Measurements from ENCODE around the gene RABEP2. TPM values are rescaled to one million over a fixed set of nuclear protein-coding genes. Genes with fewer than 3 reads are reported as not detected.

Gene RABEP2
- total RNA-seq, 1 donor = 31.5 TPM

GRCh38 chr16:28936784-28937155 lies 11.7 kb upstream of the RABEP2 start:
- no peaks in the 10 kb centered on the region for H3K27me3 ChIP-seq (ENCODE audit: insufficient read depth, low read length)
- no peak overlapping the region for H3K27ac ChIP-seq (ENCODE audit: low read depth, low read length)
- no peaks in the 10 kb centered on the region for H3K9me3 ChIP-seq (ENCODE audit: low read depth, low read length)
- H3K79me2 ChIP-seq (ENCODE audit: insufficient read depth, low read length) = no peaks in the 10 kb centered on the region
- peak overlapping the region; percentile 73 for H3K4me2 ChIP-seq (ENCODE audit: insufficient read depth, low read length)
- peaks cover 5% of the 10 kb centered on the region for H3K4me1 ChIP-seq (ENCODE audit: insufficient read depth, low read length)
- H4K20me1 ChIP-seq (ENCODE audit: insufficient read depth, low read length) = no peaks in the 10 kb centered on the region
- no peak for DNase-seq (ENCODE audit: insufficient read length, low spot score, missing footprints)
- H2AFZ ChIP-seq (ENCODE audit: low read length) = no peak overlapping the region
- no peak overlapping the region for H3K4me3 ChIP-seq (ENCODE audit: insufficient read depth, low read length)
- no peak for TF ChIP-seq CTCF (IDR thresholded peaks at IDR 0.05; ENCODE audit: extremely low read depth, low read depth, low read length)
- no peaks in the 10 kb centered on the region for H3K36me3 ChIP-seq (ENCODE audit: insufficient read depth, low read length)

- TF ChIP-seq CTCF (IDR thresholded peaks at IDR 0.05; ENCODE audit: extremely low read depth, low read depth, low read length) = no peak
- no peak overlapping the region for H3K27ac ChIP-seq (ENCODE audit: low read depth, low read length)
- no peaks in the 10 kb centered on the region for H4K20me1 ChIP-seq (ENCODE audit: insufficient read depth, low read length)
- no peaks in the 10 kb centered on the region for H3K36me3 ChIP-seq (ENCODE audit: insufficient read depth, low read length)
- H3K4me3 ChIP-seq (ENCODE audit: insufficient read depth, low read length) = peak overlapping the region; percentile 57
- peak overlapping the region; percentile 88 for H2AFZ ChIP-seq (ENCODE audit: low read length)
- H3K4me1 ChIP-seq (ENCODE audit: insufficient read depth, low read length) = peaks cover 5% of the 10 kb centered on the region
- H3K79me2 ChIP-seq (ENCODE audit: insufficient read depth, low read length) = no peaks in the 10 kb centered on the region
- peak overlapping the region; percentile 73 for H3K4me2 ChIP-seq (ENCODE audit: insufficient read depth, low read length)
- H3K27me3 ChIP-seq (ENCODE audit: insufficient read depth, low read length) = no peaks in the 10 kb centered on the region
- DNase-seq (ENCODE audit: insufficient read length, low spot score, missing footprints) = peak; percentile 96
- no peaks in the 10 kb centered on the region for H3K9me3 ChIP-seq (ENCODE audit: low read depth, low read length)
Measured at GRCh38 chr16:28935924-28936783, 11.1 kb upstream of the RABEP2 start.

GRCh38 chr16:28935346-28935745 lies 10.3 kb upstream of the RABEP2 start:
- peak; percentile 84 for DNase-seq (ENCODE audit: insufficient read length, low spot score, missing footprints)
- Histone ChIP-seq H3K4me2 (ENCODE audit: insufficient read depth, low read length) (no peak overlapping the region), H3K79me2 (ENCODE audit: insufficient read depth, low read length) (no peaks in the 10 kb centered on the region), H3K9me3 (ENCODE audit: low read depth, low read length) (no peaks in the 10 kb centered on the region), H3K4me3 (ENCODE audit: insufficient read depth, low read length) (no peak overlapping the region), H2AFZ (ENCODE audit: low read length) (no peak overlapping the region), H3K36me3 (ENCODE audit: insufficient read depth, low read length) (no peaks in the 10 kb centered on the region), H3K27me3 (ENCODE audit: insufficient read depth, low read length) (no peaks in the 10 kb centered on the region), H3K27ac (ENCODE audit: low read depth, low read length) (no peak overlapping the region), H3K4me1 (ENCODE audit: insufficient read depth, low read length) (peaks cover 5% of the 10 kb centered on the region), H4K20me1 (ENCODE audit: insufficient read depth, low read length) (no peaks in the 10 kb centered on the region)
- TF ChIP-seq CTCF (IDR thresholded peaks at IDR 0.05; ENCODE audit: extremely low read depth, low read depth, low read length) = no peak

GRCh38 chr16:28933171-28933570 lies 8.1 kb upstream of the RABEP2 start:
- Histone ChIP-seq H4K20me1 (ENCODE audit: insufficient read depth, low read length) (no peaks in the 10 kb centered on the region), H3K9me3 (ENCODE audit: low read depth, low read length) (no peaks in the 10 kb centered on the region), H3K4me1 (ENCODE audit: insufficient read depth, low read length) (peaks cover 5% of the 10 kb centered on the region), H3K79me2 (ENCODE audit: insufficient read depth, low read length) (no peaks in the 10 kb centered on the region), H3K36me3 (ENCODE audit: insufficient read depth, low read length) (no peaks in the 10 kb centered on the region), H3K27me3 (ENCODE audit: insufficient read depth, low read length) (no peaks in the 10 kb centered on the region), H3K4me3 (ENCODE audit: insufficient read depth, low read length) (no peak overlapping the region), H3K4me2 (ENCODE audit: insufficient read depth, low read length) (no peak overlapping the region), H3K27ac (ENCODE audit: low read depth, low read length) (no peak overlapping the region), H2AFZ (ENCODE audit: low read length) (no peak overlapping the region)
- TF ChIP-seq CTCF (IDR thresholded peaks at IDR 0.05; ENCODE audit: extremely low read depth, low read depth, low read length) = no peak
- DNase-seq (ENCODE audit: insufficient read length, low spot score, missing footprints) = peak; percentile 75

Data from osteoblast (primary cell).